ENCODE measurements around the gene POM121C. TPM values are rescaled to one million over a fixed set of nuclear protein-coding genes. Genes with fewer than 3 reads are reported as not detected.
A peak's percentile ranks its signal among the peaks of the same experiment; 100 is the strongest.
"Not testable (repeated sequence)": the region's sequence is repeated elsewhere in the genome, so short reads cannot be mapped to it uniquely, and the experiment has no call there.

The POM121C gene
- total RNA-seq (10 to 100 TPM; 32.0 to 43.1 TPM), polyA plus RNA-seq (ENCODE audit: insufficient read length in 6 of 6) (10 to 100 TPM; 67.9 to 82.9 (median 77.2) TPM)
- long read RNA-seq, donor 1, partial matches to known transcripts, result 9 of 10 reads
- long read RNA-seq, donor 1, other reads (novel, unspliced or antisense), result 0 of 10 reads
- long read RNA-seq, donor 2, partial matches to known transcripts, result 15 of 18 reads
- long read RNA-seq, donor 2, other reads (novel, unspliced or antisense), result 0 of 18 reads
- long read RNA-seq, donor 3, partial matches to known transcripts, result 0 of 1 reads
- long read RNA-seq, donor 3, other reads (novel, unspliced or antisense), result 0 of 1 reads
- long read RNA-seq, donor 4, partial matches to known transcripts, result 2 of 2 reads
- long read RNA-seq, donor 4, other reads (novel, unspliced or antisense), result 0 of 2 reads
- long read RNA-seq, donor 5, partial matches to known transcripts, result 6 of 10 reads
- long read RNA-seq, donor 5, other reads (novel, unspliced or antisense), result 0 of 10 reads
- long read RNA-seq, donor 6, partial matches to known transcripts, result 0 of 2 reads
- long read RNA-seq, donor 6, other reads (novel, unspliced or antisense), result 0 of 2 reads
- long read RNA-seq, donor 7, partial matches to known transcripts, result 0 of 1 reads
- long read RNA-seq, donor 7, other reads (novel, unspliced or antisense), result 0 of 1 reads
- long read RNA-seq, donor 8, partial matches to known transcripts, result 5 of 9 reads
- long read RNA-seq, donor 8, other reads (novel, unspliced or antisense), result 0 of 9 reads
- long read RNA-seq, donor 9, result 0 reads
- long read RNA-seq, donor 10, result 0 reads
- long read RNA-seq, donor 11, partial matches to known transcripts, result 0 of 2 reads
- long read RNA-seq, donor 11, other reads (novel, unspliced or antisense), result 0 of 2 reads
- long read RNA-seq, donor 12, full-length matches to known transcripts, result 3 of 8 reads
- long read RNA-seq, donor 12, partial matches to known transcripts, result 5 of 8 reads
- long read RNA-seq, donor 12, other reads (novel, unspliced or antisense), result 0 of 8 reads

- H3K4me3 ChIP-seq, result peak within 1 kb of the TSS; percentile 74 to 79
- peak within 1 kb of the TSS; percentile 78 to 82 for H3K27ac ChIP-seq
- ATAC-seq (peak; percentile 100), DNase-seq (peak; percentile 88 to 98 (median 94))
- H3K9me3 ChIP-seq; intact Hi-C loops (cut with DNase I); H3K4me1 ChIP-seq; H3K36me3 ChIP-seq; H3K27me3 ChIP-seq: not testable (repeated sequence)
These were observed at the start of gene POM121C for GRCh38 chr7:75485979-75486643. Gene POM121C (minus strand): TSS chr7:75486299. CDS start chr7:75441496, 44,803 bp downstream.

GRCh38 chr7:75534727-75535307, 48.7 kb upstream of the POM121C start:
- Histone ChIP-seq H3K27ac (peak overlapping the region; percentile 26 to 73), H3K36me3 (peaks cover 0 to 55% of the 10 kb centered on the region in 2 donors), H3K9me3 (no peaks in the 10 kb centered on the region), H3K4me1 (peaks cover 0 to 13% of the 10 kb centered on the region in 2 donors), H3K27me3 (no peaks in the 10 kb centered on the region), H3K4me3 (no peak overlapping the region)
- intact Hi-C loops (cut with DNase I), result no loop called here
- TF ChIP-seq CTCF (IDR thresholded peaks at IDR 0.05), result no peak
- ATAC-seq, result peak; percentile 63
- peak in 2 of 4 donors; percentile 38 to 42 for DNase-seq

GRCh38 chr7:75533926-75534325, 47.8 kb upstream of the POM121C start:
- H3K4me3 ChIP-seq, result no peak overlapping the region
- peaks cover 0 to 46% of the 10 kb centered on the region in 2 donors for H3K36me3 ChIP-seq
- DNase-seq (no peak), ATAC-seq (no peak)
- no peaks in the 10 kb centered on the region for H3K9me3 ChIP-seq
- TF ChIP-seq CTCF (IDR thresholded peaks at IDR 0.05), result no peak
- H3K27me3 ChIP-seq, result no peaks in the 10 kb centered on the region
- peaks cover 0 to 13% of the 10 kb centered on the region in 2 donors for H3K4me1 ChIP-seq
- intact Hi-C loops (cut with DNase I), result no loop called here
- H3K27ac ChIP-seq, result no peak overlapping the region

DNA sequence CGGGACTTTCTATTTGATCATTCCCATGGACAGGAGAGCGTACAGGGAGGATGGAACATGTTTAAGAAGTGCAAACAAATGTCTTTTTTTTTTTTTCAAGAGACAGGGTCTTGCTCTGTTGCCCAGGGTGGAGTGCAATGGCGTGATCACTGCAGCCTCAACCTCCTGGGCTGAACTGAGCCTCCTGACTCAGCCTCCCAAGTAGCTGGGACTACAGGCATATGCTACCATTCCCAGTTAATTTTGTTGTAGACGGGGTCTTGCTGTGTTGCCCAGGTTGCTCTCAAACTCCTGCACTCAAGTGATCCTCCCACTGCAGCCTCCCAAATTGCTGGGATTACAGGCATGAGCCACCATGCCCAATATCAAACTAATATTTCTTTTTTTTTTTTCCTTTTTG, 46.5 kb upstream of the POM121C start:
- DNase-seq (no peak), ATAC-seq (no peak)
- Histone ChIP-seq H3K4me1 (peaks cover 0 to 17% of the 10 kb centered on the region in 2 donors), H3K9me3 (no peaks in the 10 kb centered on the region), H3K27me3 (no peaks in the 10 kb centered on the region), H3K36me3 (peaks cover 0 to 34% of the 10 kb centered on the region in 2 donors), H3K27ac (no peak overlapping the region), H3K4me3 (no peak overlapping the region)
- intact Hi-C loops (cut with DNase I), result no loop called here
- TF ChIP-seq CTCF (IDR thresholded peaks at IDR 0.05), result no peak

GRCh38 chr7:75531359-75531821, 45.3 kb upstream of the POM121C start:
- intact Hi-C loops (cut with DNase I), result no loop called here

DNA sequence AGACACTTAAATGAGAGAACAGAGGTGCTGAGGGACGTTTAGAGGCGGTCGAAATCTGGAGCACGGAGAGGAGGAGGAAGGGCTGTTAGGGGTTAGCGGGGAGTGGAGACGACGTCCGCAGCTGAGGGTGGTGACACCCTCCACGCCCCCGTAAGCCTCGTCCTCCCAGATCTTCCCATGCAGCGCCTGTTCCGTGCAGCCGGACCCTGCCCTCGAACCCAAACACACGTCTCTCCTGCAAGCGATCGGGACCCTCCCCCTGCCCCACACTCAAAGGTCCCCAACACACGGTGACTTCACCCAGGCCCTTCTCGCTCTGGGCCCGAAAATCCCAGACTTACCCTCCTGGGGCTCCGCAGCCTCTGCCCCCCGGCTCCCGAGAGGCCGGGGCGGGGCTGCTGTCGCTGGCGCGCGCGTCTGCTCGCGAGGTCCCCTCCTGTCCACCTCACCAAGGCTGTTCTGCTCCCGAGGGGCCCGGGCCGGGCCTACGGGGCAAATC, 41.2 kb upstream of the POM121C start:
- H3K27me3 ChIP-seq; H3K9me3 ChIP-seq; intact Hi-C loops (cut with DNase I): not testable (repeated sequence)
- peak overlapping the region; percentile 94 to 97 for H3K4me3 ChIP-seq
- H3K4me1 ChIP-seq, result peaks cover 9 to 24% of the 10 kb centered on the region in 2 donors
- DNase-seq (peak in 1 of 4 donors; percentile 8), ATAC-seq (peak; percentile 4)
- peak overlapping the region; percentile 77 to 90 for H3K27ac ChIP-seq
- H3K36me3 ChIP-seq, result peaks cover 0 to 32% of the 10 kb centered on the region in 2 donors

More at GRCh38 chr7:75531359-75531821, 45.3 kb upstream of the POM121C start:
- Histone ChIP-seq H3K27me3 (no peaks in the 10 kb centered on the region), H3K9me3 (no peaks in the 10 kb centered on the region), H3K4me3 (no peak overlapping the region), H3K4me1 (peaks cover 2 to 28% of the 10 kb centered on the region in 2 donors), H3K36me3 (peaks cover 0 to 21% of the 10 kb centered on the region in 2 donors), H3K27ac (no peak overlapping the region)
- DNase-seq (no peak), ATAC-seq (no peak)
- TF ChIP-seq CTCF (IDR thresholded peaks at IDR 0.05), result no peak

DNA sequence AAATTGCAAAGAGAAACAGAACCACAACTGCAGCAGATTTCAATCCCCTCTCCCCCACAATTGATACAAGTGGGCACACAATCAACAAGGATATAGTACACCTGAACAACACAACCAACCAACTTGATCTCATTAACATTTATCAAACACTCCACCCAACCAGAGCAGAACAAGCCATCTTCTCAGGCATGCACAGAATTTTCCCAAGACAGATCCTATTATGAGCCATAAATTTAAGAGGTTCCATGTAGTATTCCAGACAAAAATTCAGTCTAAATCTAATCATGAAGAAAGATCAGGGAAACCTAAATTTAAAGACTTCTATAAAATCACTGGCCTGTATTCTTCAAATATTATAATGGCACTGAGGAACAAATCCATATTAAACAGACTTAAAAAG, 35.6 kb upstream of the POM121C start:
- peaks cover 9 to 12% of the 10 kb centered on the region in 2 donors for H3K4me1 ChIP-seq
- intact Hi-C loops (cut with DNase I); H3K9me3 ChIP-seq; H3K27ac ChIP-seq; ATAC-seq; H3K4me3 ChIP-seq; H3K27me3 ChIP-seq; DNase-seq: not testable (repeated sequence)
- H3K36me3 ChIP-seq, result peaks cover 0 to 42% of the 10 kb centered on the region in 2 donors
